ENCODE results near the gene EED.

- no peak for TF ChIP-seq CTCF (IDR thresholded peaks at IDR 0.05)
- TF ChIP-seq EP300 (IDR thresholded peaks at IDR 0.05): no peak
- TF ChIP-seq POLR2A (IDR thresholded peaks at IDR 0.05): no peak
- no peak for TF ChIP-seq POLR2AphosphoS5 (IDR thresholded peaks at IDR 0.05)
These were observed 1.2 kb upstream of the EED start for GRCh38 chr11:86243396-86243795.
